Measurements from ENCODE around the gene RASGRF1.

DNA sequence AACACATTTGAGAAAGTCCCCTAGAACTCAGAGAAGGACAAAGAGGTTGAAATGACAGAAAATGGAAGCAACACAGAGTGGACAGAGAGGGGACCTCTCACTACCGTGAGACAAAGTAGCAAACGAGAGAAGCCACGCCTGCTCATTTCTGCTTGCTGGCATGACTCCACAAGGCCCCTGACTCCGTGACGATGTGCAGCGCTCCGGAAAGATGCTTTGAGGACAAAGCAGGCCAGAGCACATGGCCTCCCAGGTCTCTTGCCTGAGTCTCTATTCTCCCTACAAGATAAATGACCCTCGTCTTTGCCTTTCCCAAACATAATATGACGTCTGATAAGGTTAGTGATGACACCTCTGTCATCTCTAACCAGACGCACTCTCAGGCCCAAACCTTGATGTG is 81.9 kb downstream of the RASGRF1 start:
- TF ChIP-seq ZNF768 (tag by site-specific recombination; IDR thresholded peaks at IDR 0.05) = no peak
- no peak for TF ChIP-seq CTCF (tag by site-specific recombination; IDR thresholded peaks at IDR 0.05)

Data from HEK293 (cell line).